ENCODE measurements around the gene ZFR2.
"Not testable (repeated sequence)": the region's sequence is repeated elsewhere in the genome, so short reads cannot be mapped to it uniquely, and the experiment has no call there.

Gene ZFR2

DNA sequence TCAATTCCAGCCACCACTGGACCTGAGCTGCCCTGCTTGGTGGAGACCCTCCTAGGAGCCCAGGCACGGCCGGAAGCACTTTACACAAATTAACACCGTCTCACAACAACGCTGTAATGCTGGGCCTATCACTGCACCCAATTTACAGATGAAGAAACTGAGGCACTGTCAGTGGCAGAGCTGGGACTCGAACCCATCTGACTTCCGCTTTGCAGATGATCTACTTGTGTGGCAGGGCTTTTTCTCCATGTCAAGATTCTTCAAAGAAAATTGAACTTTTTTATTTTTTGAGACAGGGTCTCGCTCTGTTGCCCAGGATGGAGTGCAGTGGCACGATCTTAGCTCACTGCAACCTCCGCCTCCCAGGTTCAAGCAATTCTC lies 33.8 kb downstream of the ZFR2 start:
- DNase-seq, result no peak

GRCh38 chr19:3834349-3835054 lies 34.3 kb downstream of the ZFR2 start:
- DNase-seq, result no peak

GRCh38 chr19:3833578-3834348 lies 35.1 kb downstream of the ZFR2 start:
- DNase-seq, result no peak

GRCh38 chr19:3832001-3832400 lies 36.8 kb downstream of the ZFR2 start:
- no peak for DNase-seq

- no peak for DNase-seq
Observed at GRCh38 chr19:3831601-3832000, 37.2 kb downstream of the ZFR2 start.

GRCh38 chr19:3830621-3831589 lies 37.9 kb downstream of the ZFR2 start:
- no peak for DNase-seq

GRCh38 chr19:3827306-3827705 lies 41.5 kb downstream of the ZFR2 start:
- DNase-seq, result no peak

DNA sequence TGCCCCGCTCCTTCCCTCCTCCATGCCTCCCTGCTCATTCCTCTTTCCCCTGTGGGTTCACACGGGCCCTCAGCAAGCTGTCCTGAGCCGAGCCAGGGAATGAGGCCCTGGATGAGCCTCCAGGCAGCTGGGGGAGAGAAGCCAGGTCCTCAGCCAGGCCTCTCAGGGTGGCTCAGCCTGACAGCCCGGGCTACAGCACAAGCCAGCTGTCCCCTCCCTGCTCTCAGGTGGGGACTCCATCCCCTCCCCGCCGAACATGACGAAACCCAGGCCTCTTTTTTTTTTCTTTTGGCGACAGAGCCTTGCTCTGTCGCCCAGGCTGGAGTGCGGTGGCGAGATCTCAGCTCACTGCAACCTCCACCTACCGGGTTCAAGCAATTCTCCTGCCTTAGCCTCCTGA lies 42.7 kb downstream of the ZFR2 start:
- DNase-seq, result no peak

DNA sequence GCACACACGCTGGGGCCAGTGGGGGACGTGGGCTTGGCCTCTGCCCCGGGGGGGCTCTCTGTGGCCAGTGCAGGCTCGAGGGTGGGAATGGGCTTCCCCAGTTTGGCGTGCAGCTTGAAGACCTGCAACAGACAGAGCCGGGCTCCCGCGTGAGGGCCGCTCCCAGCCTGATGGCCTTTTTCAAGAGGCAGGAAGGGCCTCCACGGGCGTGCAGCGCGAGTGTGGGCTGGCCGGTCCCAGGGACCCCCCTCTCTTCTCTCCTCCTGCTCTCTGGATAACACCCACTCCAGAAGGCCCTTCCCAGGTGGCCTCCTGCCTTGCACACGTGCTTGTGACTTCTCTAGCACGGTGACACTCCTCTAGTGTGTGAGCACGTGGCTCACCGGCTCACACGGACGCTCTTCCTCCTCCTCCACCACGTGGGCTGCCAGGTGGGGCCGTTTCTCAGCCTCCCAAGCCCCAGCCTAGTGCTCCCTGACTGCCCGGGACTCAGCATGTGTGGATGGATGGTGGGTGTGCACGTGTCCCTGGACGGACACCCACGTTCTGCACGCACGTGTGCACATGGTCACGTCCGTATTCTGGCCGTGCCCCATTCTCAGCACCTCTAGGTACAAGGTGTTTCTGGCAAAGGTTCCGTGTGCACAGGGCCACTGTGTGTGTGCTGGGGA lies 43.4 kb downstream of the ZFR2 start:
- no peak for DNase-seq

DNA sequence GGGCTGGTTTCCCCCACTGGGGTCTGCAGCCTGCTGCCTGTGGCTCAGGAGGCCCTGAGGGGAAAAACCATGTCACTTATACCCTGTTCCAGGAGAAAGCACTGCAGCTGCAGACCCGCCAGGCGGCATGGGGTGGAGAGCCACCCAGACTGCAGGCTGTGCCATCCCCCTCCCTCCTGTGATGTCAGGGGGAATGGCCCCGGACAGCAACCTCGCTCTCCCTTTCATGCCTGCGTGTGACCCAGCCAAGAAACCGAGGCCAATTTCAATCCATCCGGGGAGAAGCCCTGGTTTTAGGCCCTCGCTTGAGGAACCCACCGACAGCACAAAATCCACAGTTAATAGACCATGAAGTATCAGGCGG lies 45.5 kb downstream of the ZFR2 start:
- no peak for DNase-seq

DNA sequence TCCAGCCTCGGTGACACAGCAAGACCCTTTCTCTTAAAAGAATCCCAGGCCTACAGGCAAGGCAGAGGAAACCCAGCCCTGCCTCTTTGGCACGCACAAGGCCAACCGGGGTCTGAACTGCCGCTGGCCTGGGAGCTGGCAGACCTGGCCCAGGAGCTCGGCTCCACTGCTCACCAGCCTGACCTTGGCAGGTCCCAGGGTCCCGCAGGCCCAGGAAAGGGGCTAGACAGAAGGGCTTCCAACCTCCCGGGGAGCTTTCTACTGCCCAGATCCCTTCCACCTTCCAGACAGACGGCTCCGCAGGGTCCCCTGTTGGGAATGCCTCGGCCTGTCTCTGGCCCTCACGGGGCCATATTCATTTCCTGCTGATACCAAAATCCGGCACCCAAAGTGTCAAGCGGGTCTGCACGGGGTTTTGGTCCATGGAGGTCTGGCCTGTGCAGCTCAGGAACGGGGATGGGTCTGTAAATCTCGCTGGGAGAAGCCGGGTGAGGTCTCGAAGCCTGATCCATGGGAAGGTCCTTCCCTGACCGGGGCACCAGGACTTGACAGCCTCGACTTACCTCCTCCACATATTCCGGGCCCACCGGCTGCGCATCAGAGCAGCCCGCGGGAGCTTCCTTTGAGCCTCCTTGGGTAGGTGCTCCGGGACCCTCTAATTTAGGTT lies 46.0 kb downstream of the ZFR2 start:
- no peak for DNase-seq

DNA sequence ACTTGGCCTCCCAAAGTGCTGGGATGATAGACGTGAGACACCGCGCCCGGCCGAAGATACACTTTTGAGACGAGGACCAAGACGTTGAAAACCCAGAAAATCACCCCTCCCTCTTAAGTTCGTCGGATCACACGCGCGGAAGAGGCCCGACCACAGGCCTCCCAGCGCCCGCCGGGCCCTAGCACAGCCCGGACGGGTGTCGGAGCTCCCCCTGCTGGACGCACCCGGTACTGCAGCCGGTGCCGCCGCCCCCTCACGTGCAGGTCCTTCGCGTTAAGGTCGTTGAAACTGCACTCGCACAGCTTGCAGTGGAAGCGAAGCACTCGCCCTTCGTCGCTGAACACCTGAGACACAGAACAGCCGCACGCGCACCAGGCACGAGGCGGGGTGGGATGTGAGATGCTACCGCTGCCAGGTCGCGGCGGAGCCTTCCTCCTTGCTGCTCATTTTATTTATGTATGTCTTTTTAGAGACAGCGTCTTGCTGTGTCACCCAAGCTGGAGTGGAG lies 46.9 kb downstream of the ZFR2 start:
- peak; percentile 69 for DNase-seq

DNA sequence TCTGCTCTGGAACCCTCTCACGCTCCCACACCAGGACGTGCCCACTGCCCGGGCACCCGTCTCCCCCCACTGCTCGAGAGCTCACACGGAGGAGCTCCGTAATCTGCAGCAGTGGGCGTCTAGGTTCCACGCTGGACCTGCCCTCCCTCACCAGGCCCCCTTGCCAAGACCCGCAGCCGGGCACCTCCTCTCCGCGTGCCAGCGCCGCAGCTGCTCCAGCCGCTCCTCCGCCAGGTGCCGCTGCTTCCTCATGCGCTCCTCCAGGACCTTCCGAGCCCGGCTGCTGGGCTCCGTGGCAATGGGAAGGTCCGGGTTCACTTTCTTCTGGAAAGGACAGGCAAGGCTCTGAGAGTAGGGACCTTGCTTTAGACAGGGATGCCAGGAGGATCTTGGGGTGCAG lies 47.7 kb downstream of the ZFR2 start:
- DNase-seq, result no peak

- DNase-seq, result no peak
Observed at GRCh38 chr19:3819989-3820388, 48.8 kb downstream of the ZFR2 start.

DNA sequence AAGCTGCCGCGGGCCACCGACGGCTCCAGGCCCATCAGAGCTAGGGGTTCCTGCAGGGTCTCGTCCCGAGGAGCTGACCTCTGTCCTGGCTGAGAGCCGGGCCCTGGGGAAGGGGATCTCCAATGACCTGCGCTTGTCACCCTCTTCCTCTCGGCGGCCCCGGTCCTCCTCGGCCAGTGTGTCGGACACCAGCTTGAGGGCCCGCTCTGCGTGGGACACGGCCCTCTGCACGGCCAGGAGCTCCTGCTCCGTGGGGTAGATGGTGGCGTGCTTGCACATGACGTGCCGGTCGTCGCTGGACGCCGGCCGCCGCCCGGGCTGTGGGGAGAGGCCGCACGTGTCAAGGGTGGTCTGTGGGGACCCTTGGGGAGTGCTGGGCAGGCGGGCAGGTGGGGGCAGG lies 49.9 kb downstream of the ZFR2 start:
- no peak for DNase-seq

GRCh38 chr19:3818466-3818865 lies 50.4 kb downstream of the ZFR2 start:
- peak; percentile 98 for DNase-seq

DNA sequence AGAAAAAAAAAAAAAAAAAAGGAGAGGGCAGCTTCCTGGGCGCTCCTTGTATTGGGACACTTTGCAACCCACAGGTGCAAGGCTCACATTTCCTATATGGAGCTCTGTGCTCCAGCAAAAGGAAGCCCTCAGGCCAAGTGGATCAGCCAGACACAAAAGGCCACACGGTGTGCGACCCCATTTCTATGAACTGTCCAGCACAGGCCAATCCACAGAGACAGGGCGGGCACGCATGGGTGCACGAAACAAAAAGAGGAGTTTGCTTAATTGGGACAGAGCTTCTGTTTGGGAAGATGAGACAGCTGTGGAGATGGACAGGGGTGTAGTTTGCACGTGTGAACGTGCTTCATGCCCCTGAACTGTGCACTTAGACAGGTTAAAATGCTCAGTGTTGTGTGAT lies 51.1 kb downstream of the ZFR2 start:
- DNase-seq, result no peak

- DNase-seq, result no peak
Observed at GRCh38 chr19:3816566-3817218, 52.1 kb downstream of the ZFR2 start.

DNA sequence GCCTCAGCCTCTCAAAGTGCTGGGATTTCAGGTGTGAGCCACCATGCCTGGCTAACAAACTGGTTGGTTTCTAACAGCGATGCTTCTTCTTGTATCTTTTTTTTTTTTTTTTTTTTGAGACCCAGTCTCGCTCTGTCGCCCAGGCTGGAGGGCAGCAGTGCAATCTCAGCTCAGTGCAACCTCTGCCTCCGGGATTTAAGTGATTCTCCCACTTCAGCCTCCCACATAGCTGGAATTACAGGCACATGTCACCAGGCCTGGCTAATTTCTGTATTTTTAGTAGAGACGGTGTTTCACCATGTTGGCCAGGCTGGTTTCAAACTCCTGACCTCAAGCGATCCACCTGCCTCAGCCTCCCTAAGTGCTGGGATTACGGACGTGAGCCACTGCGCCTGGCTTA lies 52.7 kb downstream of the ZFR2 start:
- not testable (repeated sequence) for DNase-seq

- no peak for DNase-seq
Observed at GRCh38 chr19:3814648-3815047, 54.2 kb downstream of the ZFR2 start.
